Nephron (organoid): Measurements from ENCODE around the gene MTCH1.
A peak's percentile ranks its signal among the peaks of the same experiment; 100 is the strongest.

Experiments used
- H3K27ac Mint-ChIP-seq, 3 experiments: 2 replicates each; pipeline ENCODE4 v1.8.0; 2020; ENCODE audit warnings: mixed read lengths in 3 of 3, mild to moderate bottlenecking in 2 of 3, moderate library complexity in 1 of 3
- H3K27me3 Mint-ChIP-seq: 2 replicates; pipeline ENCODE4 v1.8.0; 2021; ENCODE audit warnings: low read depth, mild to moderate bottlenecking, moderate library complexity, mixed read lengths
- H3K36me3 Mint-ChIP-seq: 2 replicates; pipeline ENCODE4 v1.8.0; 2020; ENCODE audit warnings: low read depth, mixed read lengths
- H3K4me1 Mint-ChIP-seq: 2 replicates; pipeline ENCODE4 v1.8.0; 2020; ENCODE audit warnings: mixed read lengths
- H3K4me3 Mint-ChIP-seq, 3 experiments: 2 replicates each; pipeline ENCODE4 v1.8.0; 2020; ENCODE audit warnings: mild to moderate bottlenecking in 3 of 3, mixed read lengths in 3 of 3, moderate library complexity in 2 of 3
- H3K9me3 Mint-ChIP-seq: 2 replicates; pipeline ENCODE4 v1.8.0; 2020; ENCODE audit warnings: mixed read lengths
- CTCF ChIP-seq, 3 experiments: fragments of 200-600 bp; sonication (generic); IDR thresholded peaks; one replicate each; pipeline ENCODE4 v1.5.0; 2021; ENCODE audit warnings: antibody characterized with exemption in 3 of 3; ENCODE audit not compliant: unreplicated experiment in 3 of 3

Gene MTCH1

GRCh38 chr6:36961441-36962435 lies 24.3 kb downstream of the MTCH1 start:
- peaks cover 11% of the 10 kb centered on the region for H3K4me1 Mint-ChIP-seq
- H3K4me3 Mint-ChIP-seq = no peak overlapping the region
- H3K27me3 Mint-ChIP-seq = peaks cover 17% of the 10 kb centered on the region
- TF ChIP-seq CTCF (IDR thresholded peaks at IDR 0.05; ENCODE audit: unreplicated experiment in 3 of 3) = no peak
- H3K9me3 Mint-ChIP-seq = no peaks in the 10 kb centered on the region
- H3K36me3 Mint-ChIP-seq = peaks cover 6% of the 10 kb centered on the region
- no peak overlapping the region for H3K27ac Mint-ChIP-seq

GRCh38 chr6:36959555-36960250 lies 26.3 kb downstream of the MTCH1 start:
- H3K9me3 Mint-ChIP-seq = no peaks in the 10 kb centered on the region
- H3K27ac Mint-ChIP-seq = peak overlapping the region in 2 of 3 experiments; percentile 20 to 36
- no peak overlapping the region for H3K4me3 Mint-ChIP-seq
- peaks cover 23% of the 10 kb centered on the region for H3K27me3 Mint-ChIP-seq
- no peak for TF ChIP-seq CTCF (IDR thresholded peaks at IDR 0.05; ENCODE audit: unreplicated experiment in 3 of 3)
- peaks cover 18% of the 10 kb centered on the region for H3K4me1 Mint-ChIP-seq
- H3K36me3 Mint-ChIP-seq = no peaks in the 10 kb centered on the region

GRCh38 chr6:36958775-36959554 lies 27.0 kb downstream of the MTCH1 start:
- Mint-ChIP-seq H3K36me3 (no peaks in the 10 kb centered on the region), H3K4me3 (no peak overlapping the region)

GRCh38 chr6:36957773-36958271 lies 28.2 kb downstream of the MTCH1 start:
- no peak for TF ChIP-seq CTCF (IDR thresholded peaks at IDR 0.05; ENCODE audit: unreplicated experiment in 3 of 3)
- no peak overlapping the region for H3K4me3 Mint-ChIP-seq
- no peaks in the 10 kb centered on the region for H3K36me3 Mint-ChIP-seq
- H3K9me3 Mint-ChIP-seq = no peaks in the 10 kb centered on the region
- H3K4me1 Mint-ChIP-seq = peaks cover 14% of the 10 kb centered on the region
- no peak overlapping the region for H3K27ac Mint-ChIP-seq
- H3K27me3 Mint-ChIP-seq = peaks cover 16% of the 10 kb centered on the region

More at GRCh38 chr6:36958775-36959554, 27.0 kb downstream of the MTCH1 start:
- TF ChIP-seq CTCF (IDR thresholded peaks at IDR 0.05; ENCODE audit: unreplicated experiment in 3 of 3) = no peak
- Mint-ChIP-seq H3K27ac (no peak overlapping the region), H3K9me3 (no peaks in the 10 kb centered on the region), H3K27me3 (peaks cover 23% of the 10 kb centered on the region), H3K4me1 (peaks cover 18% of the 10 kb centered on the region)

GRCh38 chr6:36956446-36956820 lies 29.6 kb downstream of the MTCH1 start:
- Mint-ChIP-seq H3K27me3 (peaks cover 13% of the 10 kb centered on the region), H3K36me3 (no peaks in the 10 kb centered on the region), H3K4me1 (peaks cover 13% of the 10 kb centered on the region), H3K9me3 (no peaks in the 10 kb centered on the region), H3K4me3 (no peak overlapping the region), H3K27ac (no peak overlapping the region)
- TF ChIP-seq CTCF (IDR thresholded peaks at IDR 0.05; ENCODE audit: unreplicated experiment in 3 of 3) = no peak
